Measurements from ENCODE around the gene FAM20A.

Gene FAM20A

GRCh38 chr17:68600931-68601564 is at the start of gene FAM20A:
TSS of gene FAM20A (minus strand) at chr17:68601367. CDS start at chr17:68600666, 701 bp downstream.
- DNase-seq, result no peak

- DNase-seq, result no peak
These were observed 48.2 kb upstream of the FAM20A start for GRCh38 chr17:68649324-68649723.

GRCh38 chr17:68646626-68647526 is 45.7 kb upstream of the FAM20A start:
- DNase-seq, result no peak

GRCh38 chr17:68642118-68642412 is 40.9 kb upstream of the FAM20A start:
- DNase-seq, result no peak

GRCh38 chr17:68641276-68642117 is 40.3 kb upstream of the FAM20A start:
- no peak for DNase-seq

GRCh38 chr17:68640242-68640989 is 39.2 kb upstream of the FAM20A start:
- DNase-seq, result no peak

GRCh38 chr17:68634345-68634876 is 33.2 kb upstream of the FAM20A start:
- no peak for DNase-seq

- no peak for DNase-seq
These were observed 27.4 kb upstream of the FAM20A start for GRCh38 chr17:68628576-68628957.

- no peak for DNase-seq
These were observed 26.9 kb upstream of the FAM20A start for GRCh38 chr17:68627956-68628575.

- no peak for DNase-seq
These were observed 23.2 kb upstream of the FAM20A start for GRCh38 chr17:68624381-68624780.

- DNase-seq, result no peak
These were observed 22.6 kb upstream of the FAM20A start for GRCh38 chr17:68623811-68624210.

GRCh38 chr17:68622423-68622822 is 21.3 kb upstream of the FAM20A start:
- DNase-seq, result no peak

- DNase-seq, result no peak
These were observed 19.9 kb upstream of the FAM20A start for GRCh38 chr17:68621065-68621464.

- DNase-seq, result no peak
These were observed 15.2 kb upstream of the FAM20A start for GRCh38 chr17:68616334-68616733.

GRCh38 chr17:68614718-68615117 is 13.6 kb upstream of the FAM20A start:
- no peak for DNase-seq

- DNase-seq, result no peak
These were observed 12.7 kb upstream of the FAM20A start for GRCh38 chr17:68613739-68614298.

GRCh38 chr17:68612923-68613292 is 11.7 kb upstream of the FAM20A start:
- DNase-seq, result no peak

GRCh38 chr17:68612209-68612922 is 11.2 kb upstream of the FAM20A start:
- DNase-seq, result no peak

GRCh38 chr17:68611353-68612208 is 10.4 kb upstream of the FAM20A start:
- DNase-seq, result no peak

- no peak for DNase-seq
These were observed 9.4 kb upstream of the FAM20A start for GRCh38 chr17:68610554-68610953.

Measured in GOT3 (cell line).